GM12878 (cell line): ENCODE results near the gene MMP7. TPM values are rescaled to one million over a fixed set of nuclear protein-coding genes. Genes with fewer than 3 reads are reported as not detected.

ENCODE experiments used
- ATAC-seq: fragments of 200-7000 bp; cut with Tn5 transposase; 3 replicates; pipeline ENCODE4 v1.9.1; 2020; ENCODE audit warnings: mild to moderate bottlenecking, moderate library complexity
- BruUV-seq: library from RNA; stranded (reverse); fragments of 400-500 nt; replicated peaks from 2 replicates; lab custom pipeline; 2021; lab: Mats Ljungman, UMichigan
- CTCF ChIA-PET: fragments of 300-600 bp; sonication (Branson Sonifier 250); formaldehyde crosslinking; extraction: SDS; loops from one replicate; lab custom pipeline; 2021; ENCODE audit warnings: inconsistent platforms; lab: Yijun Ruan, JAX
- POLR2A ChIA-PET: fragments of 350-600 bp; formaldehyde crosslinking; extraction: SDS; loops from one replicate; lab custom pipeline; 2021; ENCODE audit warnings: inconsistent platforms; lab: Charles Lee
- RAD21 ChIA-PET: fragments of 300-600 bp; sonication (Branson Sonifier 250); formaldehyde crosslinking; loops from one replicate; lab custom pipeline; 2023; ENCODE audit warnings: antibody characterized with exemption; ENCODE audit not compliant: unreplicated experiment; lab: Charles Lee
- SMC1A ChIA-PET: fragments of 300-600 bp; sonication (Branson Sonifier 250); formaldehyde crosslinking; loops from one replicate; lab custom pipeline; 2023; ENCODE audit not compliant: unreplicated experiment, uncharacterized antibody; lab: Charles Lee
- DNase-seq: peaks from one replicate; pipeline ENCODE4 v3.0.0-alpha.2; 2011; ENCODE audit warnings: low read depth, low spot score
- FAIRE-seq: peaks from 3 replicates; lab custom pipeline; 2011; peaks lifted over from hg19 to GRCh38; lab: Jason Lieb, UNC
- H2AFZ ChIP-seq: 2 replicates; pipeline ENCODE4 v1.6.0; 2011; ENCODE audit warnings: low read depth, low read length, control low read depth; ENCODE audit not compliant: control insufficient read depth
- H3K27ac ChIP-seq: 2 replicates; pipeline ENCODE4 v1.5.1; 2011; ENCODE audit warnings: control low read depth; ENCODE audit not compliant: control insufficient read depth, insufficient read depth
- H3K27me3 ChIP-seq, 2 experiments: replicated peaks in 1 of 2; 2 replicates each; pipeline versions ENCODE4 v1.6.0 to v1.6.1; 2011; ENCODE audit warnings: low read length in 1 of 2; ENCODE audit not compliant: control insufficient read depth in 2 of 2, insufficient read depth in 2 of 2
- H3K36me3 ChIP-seq, 2 experiments: 2 replicates each; pipeline ENCODE4 v1.5.1; 2011; ENCODE audit warnings: low read length in 1 of 2; ENCODE audit not compliant: control insufficient read depth in 2 of 2, insufficient read depth in 2 of 2
- H3K4me1 ChIP-seq: 2 replicates; pipeline ENCODE4 v1.6.1; 2011; ENCODE audit warnings: mild to moderate bottlenecking, low read length, moderate library complexity, mixed read lengths; ENCODE audit not compliant: control insufficient read depth, insufficient read depth
- H3K4me2 ChIP-seq: 2 replicates; pipeline ENCODE4 v1.6.0; 2011; ENCODE audit warnings: control low read depth; ENCODE audit not compliant: control insufficient read depth, insufficient read depth
- H3K4me3 ChIP-seq: fragments of 200-600 bp; sonication (generic); 2 replicates; pipeline ENCODE4 v1.5.1; 2016
- H3K79me2 ChIP-seq: 2 replicates; pipeline ENCODE4 v1.6.0; 2011; ENCODE audit warnings: low read length; ENCODE audit not compliant: control insufficient read depth, insufficient read depth
- H3K9ac ChIP-seq: 2 replicates; pipeline ENCODE4 v1.8.0; 2011; ENCODE audit warnings: low read length, control low read depth, mixed read lengths; ENCODE audit not compliant: control insufficient read depth, insufficient read depth
- H3K9me3 ChIP-seq: replicated peaks from 3 replicates; pipeline ENCODE4 v1.5.1; 2011; ENCODE audit warnings: mild to moderate bottlenecking, low read length; ENCODE audit not compliant: control insufficient read depth, insufficient read depth
- H4K20me1 ChIP-seq: 2 replicates; pipeline ENCODE4 v1.6.0; 2011; ENCODE audit not compliant: control insufficient read depth, insufficient read depth
- ATF2 ChIP-seq: IDR thresholded peaks from 2 replicates; pipeline ENCODE4 v1.6.1; 2012; ENCODE audit warnings: low read length, inconsistent platforms
- BCL11A ChIP-seq: IDR thresholded peaks from 2 replicates; pipeline ENCODE4 v1.6.1; 2011; ENCODE audit warnings: low read depth, low read length
- HDAC6 ChIP-seq: fragments of 200-600 bp; sonication (generic); IDR thresholded peaks from one replicate; pipeline ENCODE4 v1.8.0; 2017; ENCODE audit warnings: antibody characterized with exemption; ENCODE audit not compliant: unreplicated experiment
- JUNB ChIP-seq: IDR thresholded peaks from 2 replicates; pipeline ENCODE4 v1.6.1; 2016; ENCODE audit warnings: antibody characterized with exemption, mild to moderate bottlenecking
- NFIC ChIP-seq: IDR thresholded peaks from 2 replicates; pipeline ENCODE4 v1.6.1; 2012; ENCODE audit warnings: low read depth, mild to moderate bottlenecking, inconsistent platforms, low read length, moderate library complexity
- PAX5 ChIP-seq: IDR thresholded peaks from 2 replicates; pipeline ENCODE4 v1.6.1; 2011; ENCODE audit warnings: low read depth, low read length, borderline replicate concordance
- RCOR1 ChIP-seq: conservative IDR thresholded peaks from 2 replicates; pipeline ENCODE4 v1.6.1; 2012; ENCODE audit warnings: low read depth, low read length, improper control_type of control experiment
- TCF7 ChIP-seq: IDR thresholded peaks from 2 replicates; pipeline ENCODE4 v1.6.1; 2014; ENCODE audit warnings: antibody characterized with exemption, borderline replicate concordance
- ZBTB4 ChIP-seq: fragments of 450-650 bp; formaldehyde crosslinking; IDR thresholded peaks from 2 replicates; pipeline ENCODE4 v1.4.0; 2022; ENCODE audit warnings: mild to moderate bottlenecking, moderate library complexity
- WGBS: methylation state at CpG from one replicate; pipeline ENCODE4 v1.1.6; 2016; ENCODE audit warnings: low lambda C conversion rate; ENCODE audit not compliant: insufficient replicate concordance, insufficient coverage; ENCODE audit errors: missing lambda C conversion rate; 5-methylcytosine and 5-hydroxymethylcytosine counted together
- in situ Hi-C: fragments of 300-500 bp; cut with MboI; formaldehyde crosslinking; loops from 9 replicates; pipeline ENCODE4 v1.14.3; 2018; ENCODE audit warnings: mixed read lengths
- intact Hi-C: fragments of 100-400 bp; cut with micrococcal nuclease; formaldehyde crosslinking; loops from one replicate; pipeline ENCODE4 v1.14.2; 2022; ENCODE audit not compliant: unreplicated experiment
- polyA plus RNA-seq, 11 experiments: library from polyadenylated mRNA; depleted of rRNA in 4 of 11; unstranded in 6 of 11; stranded (reverse) in 5 of 11; fragments of >200 nt; fragmentation: Nextera tagmentation in 4 of 11; fragmentation: Illumina TruSeq in 1 of 11; extraction: Ambion mirVana in 4 of 11; extraction: Trizol in 1 of 11; gene quantifications; 1 replicate in 1 of 11; 2 replicates in 10 of 11; pipeline versions ENCODE4 v1.2.1 to v1.2.3, GENCODE V29; 2011 to 2016; ENCODE audit warnings: inconsistent platforms in 2 of 11, missing spikeins in 2 of 11, low read depth in 1 of 11
- total RNA-seq, 4 experiments: library from RNA; depleted of rRNA in 3 of 4; stranded (reverse); fragments of >200 nt in 3 of 4; fragmentation: Illumina TruSeq in 1 of 4; extraction: Trizol in 1 of 4; gene quantifications; 2 replicates each; pipeline versions ENCODE4 v1.2.1 to v1.2.3, GENCODE V29; 2013 to 2021

MMP7 gene
- total and polyA plus RNA-seq, 10 of the 15 experiments (the other 5 are each of a cell fraction or from before 2014, with no cell fraction given): 0.63 to 18.0 (median 1.1) TPM

- no peak overlapping the region for H2AFZ ChIP-seq
Observed at GRCh38 chr11:102489186-102490145, 41.1 kb downstream of the MMP7 start.

GRCh38 chr11:102488208-102488607, 42.3 kb downstream of the MMP7 start:
- H2AFZ ChIP-seq: no peak overlapping the region
- ChIA-PET CTCF (interaction anchor here (0.7 to 2.9 kb wide), 9 partner anchors 11 to 200 kb away, joined by 3 to 24 read pairs (median 4); no protein-coding TSS in a partner anchor), RAD21 (interaction anchor here (0.8 to 2.8 kb wide), 9 partner anchors 9 to 178 kb away, joined by 3 to 11 read pairs (median 3); no protein-coding TSS in a partner anchor), POLR2A (interaction anchor here (0.7 kb wide), 1 partner anchor 12 kb away, joined by 3 read pairs; no protein-coding TSS in a partner anchor), SMC1A (interaction anchor here (0.7 to 4.4 kb wide), 18 partner anchors 9 to 194 kb away, joined by 3 to 17 read pairs (median 4); no protein-coding TSS in a partner anchor)
- peak; percentile 86 for ATAC-seq
- H3K4me1 ChIP-seq: peaks cover 18% of the 10 kb centered on the region
- H3K36me3 ChIP-seq: no peaks in the 10 kb centered on the region
- H3K79me2 ChIP-seq: no peaks in the 10 kb centered on the region
- H3K27me3 ChIP-seq: 0 out of 4 replicates have a peak, but pooled peaks cover 0 to 3% of the 10 kb centered on the region in 2 experiments
- DNase-seq: no peak
- peak; percentile 38 for FAIRE-seq
- no peak overlapping the region for H3K4me2 ChIP-seq
- no peak overlapping the region for H3K4me3 ChIP-seq
- WGBS: 2% methylated on average over 3 of the region's 3 CpGs
- H3K9ac ChIP-seq: no peak overlapping the region
- H3K9me3 ChIP-seq: no peaks in the 10 kb centered on the region
- intact Hi-C loops: no loop called here
- in situ Hi-C loops: loop anchor here (25.0 kb wide), 1 partner anchor 101 kb away; no protein-coding TSS in a partner anchor
- no peak overlapping the region for H3K27ac ChIP-seq
- no TSS peak for BruUV-seq
- no peaks in the 10 kb centered on the region for H4K20me1 ChIP-seq
- peak; percentile 70; the same call in 1 of the 2 replicates for TF ChIP-seq PAX5
- TF ChIP-seq TCF7: peak; percentile 54; the same call in 1 of the 2 replicates
- peak; percentile 41; the same call in 1 of the 2 replicates for TF ChIP-seq ATF2
- no peak for TF ChIP-seq ZBTB4

More at GRCh38 chr11:102489186-102490145, 41.1 kb downstream of the MMP7 start:
- DNase-seq: no peak
- no peak overlapping the region for H3K27ac ChIP-seq
- BruUV-seq: no TSS peak
- H3K9ac ChIP-seq: no peak overlapping the region
- in situ Hi-C loops (loop anchor here (25.0 kb wide), 1 partner anchor 102 kb away; no protein-coding TSS in a partner anchor), intact Hi-C loops (no loop called here)
- H3K4me2 ChIP-seq: no peak overlapping the region
- 0 out of 4 replicates have a peak, but pooled peaks cover 0 to 3% of the 10 kb centered on the region in 2 experiments for H3K27me3 ChIP-seq
- TF ChIP-seq BCL11A: no peak
- TF ChIP-seq JUNB: peak; percentile 41; the same call in 1 of the 2 replicates
- TF ChIP-seq RCOR1: no peak
- peak; percentile 34; the same call in 1 of the 2 replicates for TF ChIP-seq NFIC
- TF ChIP-seq HDAC6: no peak
- TF ChIP-seq, all 136 proteins: peak for 2
- SMC1A ChIA-PET: interaction anchor here (1.2 to 4.5 kb wide), 5 partner anchors 10 to 124 kb away, joined by 6 to 56 read pairs (median 13); no protein-coding TSS in a partner anchor
- no peak for FAIRE-seq
- Histone ChIP-seq H3K79me2 (no peaks in the 10 kb centered on the region), H3K36me3 (no peaks in the 10 kb centered on the region), H3K4me1 (peaks cover 19% of the 10 kb centered on the region), H3K4me3 (no peak overlapping the region), H3K9me3 (no peaks in the 10 kb centered on the region), H4K20me1 (no peaks in the 10 kb centered on the region)
- 68% methylated on average over 5 of the region's 5 CpGs for WGBS
- CTCF ChIA-PET: interaction anchor here (4.8 kb wide), 1 partner anchor 124 kb away, joined by 42 read pairs; no protein-coding TSS in a partner anchor
- RAD21 ChIA-PET: interaction anchor here (1.2 to 2.8 kb wide), 4 partner anchors 10 to 177 kb away, joined by 3 to 11 read pairs (median 9); no protein-coding TSS in a partner anchor
- peak; percentile 24 for ATAC-seq
- POLR2A ChIA-PET: no interaction called here
